Peyer's patch (tissue), 4 donors: ENCODE results near the gene EPB41L1. TPM values are rescaled to one million over a fixed set of nuclear protein-coding genes. Genes with fewer than 3 reads are reported as not detected.

Experiments used
- DNase-seq, 3 donors: peaks; one replicate each; pipeline ENCODE4 v3.0.0-alpha.2; 2017 to 2019
- H3K27ac ChIP-seq, 4 donors: fragments of 200-600 bp; sonication (generic); one replicate each; pipeline ENCODE4 v1.5.1; 2016 to 2019
- H3K27me3 ChIP-seq, 2 donors: fragments of 200-600 bp; sonication (generic); one replicate each; pipeline ENCODE4 v1.5.1; 2019
- H3K36me3 ChIP-seq, 3 donors: fragments of 200-600 bp; sonication (generic); one replicate each; pipeline ENCODE4 v1.5.1; 2016 to 2019
- H3K4me1 ChIP-seq, 4 donors: fragments of 200-600 bp; sonication (generic); one replicate each; pipeline ENCODE4 v1.5.1; 2016 to 2019
- H3K4me3 ChIP-seq, 4 donors: fragments of 200-600 bp; sonication (generic); 1 replicate in 3 of 4; 2 replicates in 1 of 4; pipeline ENCODE4 v1.5.1; 2016 to 2019; ENCODE audit warnings: mild to moderate bottlenecking in 1 of 4
- H3K9me3 ChIP-seq, 4 donors: fragments of 200-600 bp; sonication (generic); one replicate each; pipeline ENCODE4 v1.5.1; 2016 to 2019; ENCODE audit warnings: mild to moderate bottlenecking in 1 of 4
- CTCF ChIP-seq, 6 experiments: fragments of 450-650 bp in 4 of 6; fragments of 200-600 bp in 2 of 6; sonication (generic) in 1 of 6; IDR thresholded peaks; one replicate each; pipeline ENCODE4 v1.5.1; 2017 to 2019; ENCODE audit warnings: antibody characterized with exemption in 6 of 6, mild to moderate bottlenecking in 3 of 6, moderate library complexity in 1 of 6
- POLR2A ChIP-seq, 2 donors: fragments of 450-650 bp; IDR thresholded peaks; one replicate each; pipeline ENCODE4 v1.5.1; 2017; ENCODE audit warnings: antibody characterized with exemption in 2 of 2, mild to moderate bottlenecking in 2 of 2, moderate library complexity in 2 of 2
- total RNA-seq, 4 donors: library from RNA; depleted of rRNA; stranded (reverse); fragments of >200 nt; gene quantifications; one replicate each; pipeline ENCODE4 v1.1.0, GENCODE V29; 2016

Gene EPB41L1
- total RNA-seq, 4 donors from 2014 or later, result 23.1 to 104 (median 57.2) TPM

- TF ChIP-seq CTCF (IDR thresholded peaks at IDR 0.05) (no peak), POLR2A (IDR thresholded peaks at IDR 0.05) (no peak)
- Histone ChIP-seq H3K4me3 (no peak overlapping the region), H3K4me1 (no peaks in the 10 kb centered on the region), H3K36me3 (no peaks in the 10 kb centered on the region), H3K27me3 (no peaks in the 10 kb centered on the region), H3K27ac (no peak overlapping the region), H3K9me3 (no peaks in the 10 kb centered on the region)
- no peak for DNase-seq
Measured at GRCh38 chr20:36274181-36274841, 119.8 kb downstream of the EPB41L1 start.

- H3K27me3 ChIP-seq, result no peaks in the 10 kb centered on the region
- no peaks in the 10 kb centered on the region for H3K4me1 ChIP-seq
- no peak overlapping the region for H3K4me3 ChIP-seq
- TF ChIP-seq POLR2A (IDR thresholded peaks at IDR 0.05) (no peak), CTCF (IDR thresholded peaks at IDR 0.05) (no peak)
- no peak overlapping the region for H3K27ac ChIP-seq
- no peaks in the 10 kb centered on the region for H3K36me3 ChIP-seq
- no peaks in the 10 kb centered on the region for H3K9me3 ChIP-seq
- no peak for DNase-seq
Measured at GRCh38 chr20:36275011-36275410, 120.5 kb downstream of the EPB41L1 start.

GRCh38 chr20:36275441-36276189 is 121.1 kb downstream of the EPB41L1 start:
- Histone ChIP-seq H3K27me3 (no peaks in the 10 kb centered on the region), H3K9me3 (no peaks in the 10 kb centered on the region), H3K27ac (no peak overlapping the region), H3K4me3 (no peak overlapping the region), H3K36me3 (no peaks in the 10 kb centered on the region), H3K4me1 (no peaks in the 10 kb centered on the region)
- no peak for TF ChIP-seq POLR2A (IDR thresholded peaks at IDR 0.05)
- no peak for TF ChIP-seq CTCF (IDR thresholded peaks at IDR 0.05)
- DNase-seq, result no peak

- H3K4me3 ChIP-seq, result no peak overlapping the region
- no peak overlapping the region for H3K27ac ChIP-seq
- H3K36me3 ChIP-seq, result no peaks in the 10 kb centered on the region
- no peaks in the 10 kb centered on the region for H3K9me3 ChIP-seq
- DNase-seq, result no peak
- H3K27me3 ChIP-seq, result no peaks in the 10 kb centered on the region
- H3K4me1 ChIP-seq, result no peaks in the 10 kb centered on the region
- no peak for TF ChIP-seq CTCF (IDR thresholded peaks at IDR 0.05)
- TF ChIP-seq POLR2A (IDR thresholded peaks at IDR 0.05), result no peak
Measured at GRCh38 chr20:36277546-36277945, 123.0 kb downstream of the EPB41L1 start.

- no peaks in the 10 kb centered on the region for H3K4me1 ChIP-seq
- TF ChIP-seq CTCF (IDR thresholded peaks at IDR 0.05) (no peak), POLR2A (IDR thresholded peaks at IDR 0.05) (no peak)
- no peak for DNase-seq
- no peak overlapping the region for H3K27ac ChIP-seq
- H3K27me3 ChIP-seq, result no peaks in the 10 kb centered on the region
- H3K36me3 ChIP-seq, result no peaks in the 10 kb centered on the region
- H3K9me3 ChIP-seq, result no peaks in the 10 kb centered on the region
- no peak overlapping the region for H3K4me3 ChIP-seq
Measured at GRCh38 chr20:36279362-36279761, 124.8 kb downstream of the EPB41L1 start.
